GM21529 (cell line): ENCODE measurements around the gene AMELY.
"Not testable (repeated sequence)": the region's sequence is repeated elsewhere in the genome, so short reads cannot be mapped to it uniquely, and the experiment has no call there.

Experiments
- ATAC-seq: cut with Tn5 transposase; IDR thresholded peaks from one replicate; pipeline ENCODE4 v1.9.1; 2021; ENCODE audit not compliant: unreplicated experiment

Gene AMELY

GRCh38 chrY:6911253-6911881, at the start of gene AMELY:
TSS of gene AMELY (minus strand) at chrY:6911752. CDS start at chrY:6872608, 39,144 bp downstream.
- no peak for ATAC-seq

- ATAC-seq, result no peak
These were observed 38.4 kb upstream of the AMELY start for GRCh38 chrY:6949947-6950346.

- ATAC-seq, result no peak
These were observed 36.8 kb upstream of the AMELY start for GRCh38 chrY:6948378-6948777.

GRCh38 chrY:6947695-6948094, 36.1 kb upstream of the AMELY start:
- ATAC-seq, result no peak

- ATAC-seq, result no peak
These were observed 23.9 kb upstream of the AMELY start for GRCh38 chrY:6935497-6935896.

GRCh38 chrY:6931779-6932396, 20.3 kb upstream of the AMELY start:
- ATAC-seq, result no peak

GRCh38 chrY:6929237-6929636, 17.7 kb upstream of the AMELY start:
- ATAC-seq, result no peak

- no peak for ATAC-seq
These were observed 16.7 kb upstream of the AMELY start for GRCh38 chrY:6928265-6928664.

GRCh38 chrY:6921061-6921460, 9.5 kb upstream of the AMELY start:
- ATAC-seq, result no peak

- ATAC-seq, result no peak
These were observed 1.8 kb upstream of the AMELY start for GRCh38 chrY:6913362-6913761.

- ATAC-seq, result no peak
These were observed 940 bp downstream of the AMELY start, which contains the start of gene TBL1Y for GRCh38 chrY:6910372-6911252. TSS of gene TBL1Y (plus strand) at chrY:6910697. CDS start at chrY:7025085, 114,388 bp downstream.

- ATAC-seq, result no peak
These were observed 1.7 kb downstream of the AMELY start for GRCh38 chrY:6909856-6910255.

- ATAC-seq, result no peak
These were observed 2.4 kb downstream of the AMELY start for GRCh38 chrY:6909118-6909521.

GRCh38 chrY:6908021-6908420, 3.5 kb downstream of the AMELY start:
- ATAC-seq, result not testable (repeated sequence)

GRCh38 chrY:6907591-6907990, 4.0 kb downstream of the AMELY start:
- ATAC-seq, result no peak

GRCh38 chrY:6902116-6902515, 9.4 kb downstream of the AMELY start:
- ATAC-seq, result not testable (repeated sequence)

- ATAC-seq, result no peak
These were observed 16.3 kb downstream of the AMELY start for GRCh38 chrY:6895236-6895635.

- no peak for ATAC-seq
These were observed 17.1 kb downstream of the AMELY start for GRCh38 chrY:6894496-6894895.

GRCh38 chrY:6849384-6849783, 62.2 kb downstream of the AMELY start:
- ATAC-seq, result no peak

- ATAC-seq, result not testable (repeated sequence)
These were observed 68.9 kb downstream of the AMELY start for GRCh38 chrY:6842650-6843049.
